HepG2 (cell line): ENCODE data around the gene OAS2. TPM values are rescaled to one million over a fixed set of nuclear protein-coding genes. Genes with fewer than 3 reads are reported as not detected.

Experiments
- ATAC-seq: fragments of 200-7000 bp; cut with Tn5 transposase; 3 replicates; pipeline ENCODE4 v1.9.1; 2020; ENCODE audit warnings: mild to moderate bottlenecking, moderate library complexity
- BruUV-seq: library from RNA; stranded (reverse); fragments of 400-500 nt; replicated peaks from 2 replicates; lab custom pipeline; 2021; lab: Mats Ljungman, UMichigan
- CTCF ChIA-PET: fragments of 300-600 bp; formaldehyde crosslinking; extraction: SDS; loops from one replicate; lab custom pipeline; 2021; ENCODE audit warnings: low total read pairs, inconsistent platforms, low intra/inter-chr PET ratio; lab: Yijun Ruan, JAX
- POLR2A ChIA-PET: fragments of 350-600 bp; sonication (Branson Sonifier 250); formaldehyde crosslinking; loops from one replicate; lab custom pipeline; 2020; ENCODE audit warnings: antibody characterized with exemption, inconsistent platforms; lab: Yijun Ruan, JAX
- DNase-seq: peaks from one replicate; pipeline ENCODE4 v3.0.0-alpha.2; 2015; ENCODE audit warnings: low spot score
- FAIRE-seq: peaks from 3 replicates; lab custom pipeline; 2011; peaks lifted over from hg19 to GRCh38; lab: Jason Lieb, UNC
- H2AFZ ChIP-seq: one replicate; pipeline ENCODE4 v1.6.1; 2011; ENCODE audit warnings: low read length, inconsistent platforms
- H3K27ac ChIP-seq: fragments of 300-600 bp; 3 replicates; pipeline ENCODE4 v1.8.0; 2011; ENCODE audit warnings: mixed run types, mild to moderate bottlenecking, mixed read lengths, low read length, inconsistent platforms; ENCODE audit not compliant: insufficient read depth; ENCODE audit errors: extremely low read length
- H3K27me3 ChIP-seq, 2 experiments: fragments of 200-600 bp in 1 of 2; 2 replicates in 1 of 2; 3 replicates in 1 of 2; pipeline versions ENCODE4 v1.6.0 to v1.8.0; 2011; ENCODE audit warnings: low read length in 2 of 2, mild to moderate bottlenecking in 2 of 2, moderate library complexity in 2 of 2, inconsistent platforms in 1 of 2; ENCODE audit not compliant: insufficient read depth in 2 of 2, control insufficient read depth in 1 of 2
- H3K36me3 ChIP-seq, 2 experiments: fragments of 200-600 bp in 1 of 2; replicated peaks in 1 of 2; 2 replicates in 1 of 2; 3 replicates in 1 of 2; pipeline versions ENCODE4 v1.5.1 to v1.8.0; 2011; ENCODE audit warnings: low read length in 2 of 2, inconsistent platforms in 1 of 2; ENCODE audit not compliant: insufficient read depth in 2 of 2, control insufficient read depth in 1 of 2
- H3K4me1 ChIP-seq: 2 replicates; pipeline ENCODE4 v1.5.1; 2012; ENCODE audit warnings: low read length, inconsistent platforms; ENCODE audit not compliant: insufficient read depth
- H3K4me2 ChIP-seq: 2 replicates; pipeline ENCODE4 v1.6.0; 2011; ENCODE audit warnings: low read depth, low read length, inconsistent platforms
- H3K4me3 ChIP-seq, 3 experiments: fragments of 200-600 bp in 1 of 3; sonication (generic), shearing (Covaris generic) in 1 of 3; replicated peaks in 1 of 3; 2 replicates each; pipeline ENCODE4 v1.5.1; 2011 to 2016; ENCODE audit warnings: low read length in 3 of 3, inconsistent platforms in 2 of 3, low read depth in 2 of 3, mild to moderate bottlenecking in 2 of 3, control low read depth in 1 of 3, mixed read lengths in 1 of 3; ENCODE audit not compliant: insufficient read depth in 1 of 3
- H3K79me2 ChIP-seq: one replicate; pipeline ENCODE4 v1.6.1; 2011; ENCODE audit warnings: low read length, inconsistent platforms; ENCODE audit not compliant: insufficient read depth
- H3K9ac ChIP-seq: 2 replicates; pipeline ENCODE4 v1.6.0; 2011; ENCODE audit warnings: mild to moderate bottlenecking, low read depth, low read length, inconsistent platforms; ENCODE audit not compliant: insufficient read depth
- H3K9me3 ChIP-seq: 2 replicates; pipeline ENCODE4 v1.5.1; 2012; ENCODE audit warnings: mild to moderate bottlenecking, low read length
- H4K20me1 ChIP-seq: 2 replicates; pipeline ENCODE4 v1.6.0; 2011; ENCODE audit warnings: inconsistent platforms, mild to moderate bottlenecking, low read length, moderate library complexity; ENCODE audit not compliant: insufficient read depth
- DPF2 ChIP-seq: sonication (generic); formaldehyde crosslinking; IDR thresholded peaks from 2 replicates; pipeline ENCODE4 v1.4.0; 2020; ENCODE audit warnings: mild to moderate bottlenecking, low read depth, missing genetic modification reagents, borderline replicate concordance
- IRF9 ChIP-seq: sonication (generic); formaldehyde crosslinking; IDR thresholded peaks from 2 replicates; pipeline ENCODE4 v1.8.0; 2022; ENCODE audit warnings: missing genetic modification reagents, mild to moderate bottlenecking, borderline replicate concordance
- MAFG ChIP-seq: sonication (generic); formaldehyde crosslinking; IDR thresholded peaks from 2 replicates; pipeline ENCODE4 v1.5.1; 2020; ENCODE audit warnings: mild to moderate bottlenecking, missing genetic modification reagents
- NCOA1 ChIP-seq: sonication (generic); formaldehyde crosslinking; IDR thresholded peaks from 2 replicates; pipeline ENCODE4 v1.9.0; 2021; ENCODE audit warnings: missing genetic modification reagents
- PBX2 ChIP-seq: IDR thresholded peaks from 2 replicates; pipeline ENCODE4 v1.6.1; 2016; ENCODE audit warnings: control low read depth
- POGZ ChIP-seq: sonication (generic); formaldehyde crosslinking; IDR thresholded peaks from 2 replicates; pipeline ENCODE4 v1.4.0; 2020; ENCODE audit warnings: mild to moderate bottlenecking, missing genetic modification reagents
- SOX6 ChIP-seq, 2 experiments: fragments of 450-650 bp in 1 of 2; sonication (generic) in 1 of 2; formaldehyde crosslinking in 1 of 2; IDR thresholded peaks; 2 replicates each; pipeline versions ENCODE4 v1.4.0 to v1.6.1; 2017 to 2020; ENCODE audit warnings: antibody characterized with exemption in 1 of 2, mild to moderate bottlenecking in 1 of 2, missing genetic modification reagents in 1 of 2
- ZNF33A ChIP-seq: sonication (generic); formaldehyde crosslinking; IDR thresholded peaks from 2 replicates; pipeline ENCODE4 v1.5.1; 2020; ENCODE audit warnings: missing genetic modification reagents, mild to moderate bottlenecking, moderate library complexity, borderline replicate concordance
- WGBS: methylation state at CpG from one replicate; pipeline ENCODE4 v1.1.6; 2017; ENCODE audit warnings: low lambda C conversion rate; 5-methylcytosine and 5-hydroxymethylcytosine counted together
- in situ Hi-C: cut with HindIII; loops from 2 replicates; pipeline ENCODE4 v1.10.0; 2017; ENCODE audit warnings: low pct_unique_long_range_greater_than_20kb; ENCODE audit not compliant: extremely low pct_ligation_motif_present
- intact Hi-C: fragments of 100-400 bp; cut with micrococcal nuclease; formaldehyde crosslinking; loops from one replicate; pipeline ENCODE4 v1.10.0; 2022; ENCODE audit not compliant: unreplicated experiment
- polyA plus RNA-seq, 8 experiments: library from polyadenylated mRNA; depleted of rRNA in 3 of 8; stranded (reverse) in 7 of 8; unstranded in 1 of 8; fragments of >200 nt; fragmentation: Illumina TruSeq in 4 of 8; extraction: Trizol in 4 of 8; gene quantifications; 2 replicates each; pipeline versions ENCODE4 v1.2.1 to v1.2.3, GENCODE V29; 2011 to 2016; ENCODE audit warnings: low read depth in 4 of 8, missing spikeins in 1 of 8, mixed read lengths in 1 of 8; ENCODE audit not compliant: insufficient read depth in 1 of 8
- total RNA-seq, 5 experiments: library from RNA; depleted of rRNA; stranded (reverse); fragments of >200 nt; fragmentation: Illumina TruSeq; extraction: Trizol; gene quantifications; 2 replicates each; pipeline ENCODE4 v1.2.3, GENCODE V29; 2016; ENCODE audit warnings: low read depth in 1 of 5

OAS2 gene
- total and polyA plus RNA-seq, 2 of the 13 experiments (the other 11 are each of a cell fraction or from before 2014, with no cell fraction given): 0.05 to 0.24 TPM

GRCh38 chr12:112939761-112940381 lies 38.4 kb upstream of the OAS2 start:
- 86% methylated on average over 7 of the region's 7 CpGs for WGBS
- Histone ChIP-seq H3K4me2 (peak overlapping the region; percentile 93), H3K9me3 (no peaks in the 10 kb centered on the region), H3K79me2 (no peaks in the 10 kb centered on the region), H3K9ac (no peak overlapping the region), H3K27ac (no peak overlapping the region), H3K36me3 (no peaks in the 10 kb centered on the region; a peak in 1 of 5 replicates), H3K4me3 (no peak overlapping the region), H4K20me1 (no peaks in the 10 kb centered on the region), H3K4me1 (peaks cover 28% of the 10 kb centered on the region), H3K27me3 (no peaks in the 10 kb centered on the region; a peak in 1 of 5 replicates), H2AFZ (no peak overlapping the region)
- intact Hi-C loops (loop anchor here (2.0 kb wide), 1 partner anchor 39 kb away; no protein-coding TSS in a partner anchor), in situ Hi-C loops (no loop called here)
- ChIA-PET CTCF (no interaction called here), POLR2A (interaction anchor here (0.7 kb wide), 1 partner anchor 167 kb away, joined by 5 read pairs; no protein-coding TSS in a partner anchor)
- FAIRE-seq: no peak
- DNase-seq: no peak
- ATAC-seq: no peak
- TF ChIP-seq ZNF33A (CRISPR knock-in tag) (no peak), NCOA1 (CRISPR knock-in tag) (no peak), DPF2 (CRISPR knock-in tag) (no peak), PBX2 (CRISPR knock-in tag) (no peak), POGZ (CRISPR knock-in tag) (no peak), IRF9 (no peak), SOX6 (IDR thresholded peaks at IDR 0.05) (no peak), SOX6 (CRISPR knock-in tag; IDR thresholded peaks at IDR 0.05) (no peak), MAFG (CRISPR knock-in tag) (no peak)
- no TSS peak for BruUV-seq
